IMR-90 (cell line): ENCODE measurements around the gene ABCA4. TPM values are rescaled to one million over a fixed set of nuclear protein-coding genes. Genes with fewer than 3 reads are reported as not detected.

Source experiments
- ATAC-seq: fragments of 200-7000 bp; cut with Tn5 transposase; 2 replicates; pipeline ENCODE4 v1.9.1; 2020; ENCODE audit warnings: low read depth, mild to moderate bottlenecking, moderate library complexity
- BruUV-seq: library from RNA; stranded (reverse); fragments of 400-500 nt; replicated peaks from 2 replicates; lab custom pipeline; 2021; lab: Mats Ljungman, UMichigan
- CTCF ChIA-PET: fragments of 300-600 bp; formaldehyde crosslinking; extraction: SDS; loops from one replicate; lab custom pipeline; 2021; ENCODE audit warnings: antibody characterized with exemption; lab: Yijun Ruan, JAX
- POLR2A ChIA-PET: fragments of 300-600 bp; sonication (Branson Sonifier 250); formaldehyde crosslinking; loops from one replicate; lab custom pipeline; 2022; ENCODE audit warnings: antibody characterized with exemption; ENCODE audit not compliant: unreplicated experiment; lab: Charles Lee
- DNase-seq: peaks from one replicate; pipeline ENCODE4 v3.0.0; 2013
- H2AFZ ChIP-seq: replicated peaks from 2 replicates; pipeline ENCODE3; 2013; ENCODE audit warnings: low read length, mild to moderate bottlenecking; ENCODE audit not compliant: poor library complexity
- H2AK5ac ChIP-seq: 2 replicates; pipeline ENCODE4 v1.6.1; 2013; ENCODE audit warnings: low read depth, low read length, inconsistent platforms
- H2AK9ac ChIP-seq: replicated peaks from 2 replicates; pipeline ENCODE3; 2013; ENCODE audit warnings: mild to moderate bottlenecking, low read depth, low read length, moderate library complexity; ENCODE audit not compliant: poor library complexity
- H2BK120ac ChIP-seq: 2 replicates; pipeline ENCODE4 v1.6.1; 2013; ENCODE audit warnings: low read depth, low read length, inconsistent platforms
- H2BK15ac ChIP-seq: 3 replicates; pipeline ENCODE4 v1.6.1; 2013; ENCODE audit warnings: low read depth, low read length, inconsistent platforms
- H2BK20ac ChIP-seq: 2 replicates; pipeline ENCODE4 v1.6.1; 2013; ENCODE audit warnings: low read depth, mild to moderate bottlenecking, inconsistent platforms, low read length, moderate library complexity
- H2BK5ac ChIP-seq: 2 replicates; pipeline ENCODE4 v1.6.1; 2013; ENCODE audit warnings: mild to moderate bottlenecking, low read depth, low read length, inconsistent platforms; ENCODE audit not compliant: poor library complexity, severe bottlenecking
- H3K14ac ChIP-seq: replicated peaks from 2 replicates; pipeline ENCODE4 v1.6.1; 2013; ENCODE audit warnings: low read depth, low read length, inconsistent platforms
- H3K18ac ChIP-seq: 2 replicates; pipeline ENCODE4 v1.6.1; 2013; ENCODE audit warnings: low read depth, low read length, control low read depth
- H3K23ac ChIP-seq: 2 replicates; pipeline ENCODE4 v1.6.1; 2013; ENCODE audit warnings: low read depth, low read length, inconsistent platforms
- H3K27ac ChIP-seq: 2 replicates; pipeline ENCODE4 v1.5.1; 2013; ENCODE audit warnings: mild to moderate bottlenecking, control low read depth, low read length; ENCODE audit not compliant: insufficient read depth
- H3K27me3 ChIP-seq: 2 replicates; pipeline ENCODE4 v1.6.1; 2013; ENCODE audit warnings: low read length; ENCODE audit not compliant: control insufficient read depth, insufficient read depth
- H3K36me3 ChIP-seq: 2 replicates; pipeline ENCODE4 v1.6.1; 2013; ENCODE audit warnings: low read length, mixed read lengths; ENCODE audit not compliant: control insufficient read depth, insufficient read depth
- H3K4ac ChIP-seq: 2 replicates; pipeline ENCODE4 v1.6.1; 2013; ENCODE audit warnings: low read depth, low read length, inconsistent platforms
- H3K4me1 ChIP-seq: 2 replicates; pipeline ENCODE4 v1.6.1; 2013; ENCODE audit warnings: low read length, mixed read lengths; ENCODE audit not compliant: control insufficient read depth, insufficient read depth
- H3K4me2 ChIP-seq: 2 replicates; pipeline ENCODE4 v1.6.1; 2013; ENCODE audit warnings: low read depth, mild to moderate bottlenecking, control low read depth, low read length, moderate library complexity
- H3K4me3 ChIP-seq: 2 replicates; pipeline ENCODE4 v1.5.1; 2013; ENCODE audit warnings: low read depth, mild to moderate bottlenecking, control low read depth, low read length, moderate library complexity; ENCODE audit not compliant: insufficient read depth
- H3K56ac ChIP-seq: 2 replicates; pipeline ENCODE4 v1.6.1; 2013; ENCODE audit warnings: low read length, inconsistent platforms; ENCODE audit not compliant: insufficient read depth; ENCODE audit errors: extremely low read depth
- H3K79me1 ChIP-seq, 2 experiments: 2 replicates each; pipeline ENCODE4 v1.6.1; 2013; ENCODE audit warnings: low read length in 2 of 2, inconsistent platforms in 1 of 2, low read depth in 1 of 2
- H3K9ac ChIP-seq: 2 replicates; pipeline ENCODE4 v1.6.1; 2013; ENCODE audit warnings: low read depth, low read length, control low read depth
- H3K9me1 ChIP-seq: 2 replicates; pipeline ENCODE4 v1.6.1; 2013; ENCODE audit warnings: low read length, inconsistent platforms; ENCODE audit not compliant: insufficient read depth
- H3K9me3 ChIP-seq: 2 replicates; pipeline ENCODE4 v1.6.1; 2013; ENCODE audit warnings: low read length; ENCODE audit not compliant: control insufficient read depth, insufficient read depth
- H4K20me1 ChIP-seq: 2 replicates; pipeline ENCODE4 v1.6.1; 2013; ENCODE audit warnings: low read length, inconsistent platforms; ENCODE audit not compliant: insufficient read depth
- H4K5ac ChIP-seq: 2 replicates; pipeline ENCODE4 v1.6.1; 2013; ENCODE audit warnings: mild to moderate bottlenecking, low read depth, low read length, control low read depth
- H4K8ac ChIP-seq, 2 experiments: 2 replicates each; pipeline ENCODE4 v1.6.1; 2013; ENCODE audit warnings: low read depth in 2 of 2, low read length in 2 of 2, control low read depth in 1 of 2, inconsistent platforms in 1 of 2
- H4K91ac ChIP-seq: 2 replicates; pipeline ENCODE4 v1.6.1; 2013; ENCODE audit warnings: low read depth, low read length, inconsistent platforms; ENCODE audit not compliant: insufficient read depth
- CHD1 ChIP-seq: IDR thresholded peaks from 2 replicates; pipeline ENCODE4 v1.6.1; 2012; ENCODE audit warnings: low read depth, low read length, improper control_type of control experiment
- FOS ChIP-seq: fragments of 150-350 bp; IDR thresholded peaks from 2 replicates; pipeline ENCODE4 v1.6.1; 2016; ENCODE audit warnings: low read depth, low read length
- POLR2A ChIP-seq: IDR thresholded peaks from 2 replicates; pipeline ENCODE4 v1.6.1; 2012; ENCODE audit warnings: mild to moderate bottlenecking, low read depth, low read length
- SMC3 ChIP-seq: fragments of 150-350 bp; IDR thresholded peaks from 2 replicates; pipeline ENCODE4 v1.6.1; 2016; ENCODE audit warnings: low read depth, mild to moderate bottlenecking, antibody characterized with exemption, low read length, moderate library complexity
- WGBS, 2 experiments: methylation state at CpG; one replicate each; pipeline versions ENCODE4 v1.1.5 to v1.1.7; 2013; ENCODE audit warnings: missing lambda C conversion rate in 2 of 2; ENCODE audit not compliant: insufficient read length in 1 of 2; ENCODE audit errors: extremely low coverage in 2 of 2; 5-methylcytosine and 5-hydroxymethylcytosine counted together
- dilution Hi-C: fragments of 300-500 bp; cut with HindIII; formaldehyde crosslinking; loops from one replicate; pipeline ENCODE4 v1.14.3; 2018; ENCODE audit warnings: low sequenced_read_pairs; ENCODE audit not compliant: unreplicated experiment
- in situ Hi-C: fragments of 300-500 bp; cut with MboI; formaldehyde crosslinking; loops from 3 replicates; pipeline ENCODE4 v1.14.3; 2019; ENCODE audit warnings: low sequenced_read_pairs, inconsistent platforms, mixed read lengths
- intact Hi-C: fragments of 100-400 bp; cut with micrococcal nuclease; formaldehyde crosslinking; loops from 2 replicates; pipeline ENCODE4 v1.10.0; 2022
- polyA plus RNA-seq, 3 experiments: library from polyadenylated mRNA; depleted of rRNA; stranded (reverse); fragments of >200 nt; gene quantifications; 2 replicates each; pipeline ENCODE4 v1.2.3, GENCODE V29; 2012; ENCODE audit warnings: low replicate concordance in 1 of 3
- total RNA-seq: library from RNA; depleted of rRNA; stranded (reverse); fragments of >200 nt; gene quantifications from 2 replicates; pipeline ENCODE4 v1.2.3, GENCODE V29; 2012

Gene ABCA4
- total and polyA plus RNA-seq, 2 of the 4 experiments (the other 2 are of a cell fraction) = under 0.01 to 0.36 TPM

DNA sequence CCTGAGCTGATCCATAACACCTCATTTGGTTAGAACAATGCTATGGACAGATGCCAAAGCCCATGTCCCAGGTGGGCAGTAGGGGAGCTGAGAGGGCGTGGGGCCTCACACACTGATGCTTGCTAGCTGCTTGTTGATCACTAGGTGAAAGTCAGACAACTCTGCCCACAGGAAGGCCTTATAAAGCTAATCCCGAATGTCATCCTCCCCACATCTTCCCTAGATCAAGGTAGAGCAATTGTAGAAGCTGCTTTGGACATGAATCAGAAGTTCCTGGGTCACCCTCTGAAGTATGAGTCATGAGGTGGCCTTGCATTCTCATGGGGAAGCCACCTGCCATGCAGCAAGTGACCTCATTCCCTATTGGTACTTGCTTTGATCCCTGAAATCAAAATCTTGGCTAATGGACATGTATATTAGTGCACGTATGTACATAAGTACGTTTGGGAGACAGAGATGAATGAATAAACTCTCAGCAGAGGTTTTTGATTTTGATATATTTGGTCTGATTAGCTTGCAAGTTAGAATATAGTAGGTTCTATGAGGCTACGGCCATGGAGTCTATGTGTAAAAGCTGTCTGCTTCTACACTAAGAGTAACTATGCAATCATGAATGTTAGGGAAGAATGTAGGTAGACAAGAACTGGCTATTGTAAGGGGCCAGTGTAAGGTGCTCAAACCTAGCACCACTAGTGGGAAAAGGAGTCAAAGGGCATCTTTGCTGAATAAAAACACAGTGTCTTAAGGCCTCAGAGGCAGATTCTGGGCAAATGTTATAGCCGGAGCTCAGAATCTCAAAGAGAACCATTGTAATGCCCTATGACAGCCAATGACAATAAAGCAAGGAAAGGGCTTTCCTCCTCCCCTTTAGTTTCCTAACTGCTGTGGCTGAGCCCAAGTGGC is 52.6 kb downstream of the ABCA4 start:
- no peaks in the 10 kb centered on the region for H3K27me3 ChIP-seq
- H3K56ac ChIP-seq = no peak overlapping the region
- no peak overlapping the region for H3K4me3 ChIP-seq
- POLR2A ChIA-PET = no interaction called here
- peak overlapping the region; percentile 64 for H2BK20ac ChIP-seq
- no CpG with 5 or more reads among the region's 6 CpGs for WGBS, 2 experiments
- dilution Hi-C loops (no loop called here), in situ Hi-C loops (loop anchor here (10.0 to 25.0 kb wide), 2 partner anchors 176 to 744 kb away; partner anchors contain the start of gene SLC44A3), intact Hi-C loops (loop anchor here (10.0 kb wide), 1 partner anchor 396 kb away; no protein-coding TSS in a partner anchor)
- peak overlapping the region; percentile 39 for H3K18ac ChIP-seq
- H4K91ac ChIP-seq = peak overlapping the region; percentile 62; the same call in 1 of the 2 replicates
- H3K9me3 ChIP-seq = no peaks in the 10 kb centered on the region
- H3K4ac ChIP-seq = peak overlapping the region; percentile 73
- H3K4me2 ChIP-seq = 0 out of 2 replicates have a peak overlapping the region, but pooled peaks have one; percentile 6
- no peaks in the 10 kb centered on the region for H3K79me1 ChIP-seq
- H2BK15ac ChIP-seq = peak overlapping the region; percentile 46; the same call in 2 of the 3 replicates
- H3K4me1 ChIP-seq = peaks cover 29% of the 10 kb centered on the region
- peak overlapping the region; percentile 81; the same call in 1 of the 2 replicates for H3K23ac ChIP-seq
- H2BK5ac ChIP-seq = peak overlapping the region; percentile 67
- peak overlapping the region; percentile 51 for H4K5ac ChIP-seq
- peak overlapping the region; percentile 95 for H2AK5ac ChIP-seq
- peak overlapping the region; percentile 83 for H2BK120ac ChIP-seq
- H3K36me3 ChIP-seq = no peaks in the 10 kb centered on the region
- ATAC-seq (no peak), DNase-seq (peak; percentile 76)
- H4K20me1 ChIP-seq = no peaks in the 10 kb centered on the region
- H2AK9ac ChIP-seq = peak overlapping the region; percentile 79
- peak overlapping the region; percentile 69; the same call in 1 of the 2 replicates for H3K14ac ChIP-seq
- TF ChIP-seq POLR2A (no peak), CHD1 (no peak), FOS (peak; percentile 63; the same call in 1 of the 2 replicates), SMC3 (no peak)
- peak overlapping the region; percentile 67 for H2AFZ ChIP-seq
- H4K8ac ChIP-seq = peak overlapping the region; percentile 24 to 68
- CTCF ChIA-PET = interaction anchor here (1.6 to 1.7 kb wide), 2 partner anchors 266 to 267 kb away, joined by 4 to 6 read pairs; no protein-coding TSS in a partner anchor
- no TSS peak for BruUV-seq
- H3K27ac ChIP-seq = peak overlapping the region; percentile 90
- no peak overlapping the region for H3K9ac ChIP-seq
- peaks cover 27% of the 10 kb centered on the region for H3K9me1 ChIP-seq
